ENCODE results near the gene DDX25.
"Not testable (repeated sequence)": the region's sequence is repeated elsewhere in the genome, so short reads cannot be mapped to it uniquely, and the experiment has no call there.

The DDX25 gene

DNA sequence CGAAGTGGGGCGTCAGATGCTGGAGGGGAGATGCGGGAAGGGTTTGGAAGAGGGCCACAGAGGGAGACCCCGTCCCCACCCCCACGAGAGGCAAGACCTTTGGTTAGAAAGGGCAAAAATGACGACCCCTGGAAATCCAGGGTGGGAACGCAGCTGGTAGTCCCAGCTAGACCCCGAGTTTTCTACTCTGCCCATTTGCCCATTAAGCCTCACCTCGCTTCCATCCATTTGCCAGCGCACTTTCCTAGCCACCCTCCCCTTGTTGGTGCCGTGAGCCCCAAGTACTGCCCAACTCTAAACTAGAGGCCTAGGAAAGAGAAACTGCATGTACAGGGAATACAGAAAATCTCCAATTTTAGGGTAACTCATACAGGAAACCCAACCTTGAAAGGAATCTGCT is 370 bp downstream of the DDX25 start:
- DNase-seq (ENCODE audit: low spot score), result no peak

DNA sequence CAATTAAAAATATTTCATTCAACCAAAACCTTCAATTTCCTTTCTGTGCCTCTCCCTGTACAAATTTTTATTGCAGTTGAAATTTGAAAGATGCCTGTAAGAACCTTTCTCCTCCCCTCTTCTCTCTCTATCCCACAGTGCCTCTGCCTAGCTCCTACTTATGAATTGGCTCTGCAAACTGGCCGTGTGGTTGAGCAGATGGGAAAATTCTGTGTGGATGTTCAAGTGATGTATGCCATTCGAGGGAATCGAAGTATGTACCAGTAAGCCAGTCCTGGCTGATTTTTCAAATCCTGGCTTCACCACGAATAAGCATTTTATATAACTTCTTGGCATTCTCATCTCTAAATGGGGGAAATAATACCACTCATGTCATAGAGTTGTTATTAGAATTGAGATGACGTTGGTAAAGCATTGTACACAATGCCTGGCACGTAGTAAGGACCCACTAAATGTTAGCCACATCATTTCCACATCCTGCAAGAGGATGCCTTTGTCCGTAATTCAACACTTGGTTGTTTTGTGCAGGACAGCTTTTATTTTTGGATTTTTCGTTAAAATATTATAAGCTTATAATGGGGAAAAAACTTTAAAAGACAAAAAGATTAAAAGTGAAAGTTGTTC is 6.0 kb downstream of the DDX25 start:
- peak; percentile 17 for DNase-seq (ENCODE audit: low spot score)

DNA sequence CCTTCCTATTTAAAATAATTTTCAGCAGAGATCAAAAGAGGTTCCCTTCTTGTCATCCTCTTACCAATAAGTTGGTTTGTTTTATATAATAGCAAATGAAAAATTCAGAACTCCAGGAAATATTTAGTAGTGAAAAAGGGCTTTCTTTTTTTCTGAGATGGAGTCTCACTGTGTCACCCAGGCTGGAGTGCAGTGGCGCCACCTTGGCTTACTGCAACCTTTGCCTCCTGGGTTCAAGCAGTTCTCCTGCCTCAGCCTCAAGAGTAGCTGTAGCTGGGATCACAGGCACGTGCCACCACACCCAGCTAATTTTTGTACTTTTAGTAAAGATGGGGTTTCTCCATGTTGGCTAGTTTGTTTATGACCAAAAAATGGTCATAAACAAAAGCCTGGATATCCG is 10.3 kb downstream of the DDX25 start:
- DNase-seq (ENCODE audit: low spot score), result not testable (repeated sequence)

- DNase-seq (ENCODE audit: low spot score), result no peak
Measured at GRCh38 chr11:125916683-125917347, 12.5 kb downstream of the DDX25 start.

DNA sequence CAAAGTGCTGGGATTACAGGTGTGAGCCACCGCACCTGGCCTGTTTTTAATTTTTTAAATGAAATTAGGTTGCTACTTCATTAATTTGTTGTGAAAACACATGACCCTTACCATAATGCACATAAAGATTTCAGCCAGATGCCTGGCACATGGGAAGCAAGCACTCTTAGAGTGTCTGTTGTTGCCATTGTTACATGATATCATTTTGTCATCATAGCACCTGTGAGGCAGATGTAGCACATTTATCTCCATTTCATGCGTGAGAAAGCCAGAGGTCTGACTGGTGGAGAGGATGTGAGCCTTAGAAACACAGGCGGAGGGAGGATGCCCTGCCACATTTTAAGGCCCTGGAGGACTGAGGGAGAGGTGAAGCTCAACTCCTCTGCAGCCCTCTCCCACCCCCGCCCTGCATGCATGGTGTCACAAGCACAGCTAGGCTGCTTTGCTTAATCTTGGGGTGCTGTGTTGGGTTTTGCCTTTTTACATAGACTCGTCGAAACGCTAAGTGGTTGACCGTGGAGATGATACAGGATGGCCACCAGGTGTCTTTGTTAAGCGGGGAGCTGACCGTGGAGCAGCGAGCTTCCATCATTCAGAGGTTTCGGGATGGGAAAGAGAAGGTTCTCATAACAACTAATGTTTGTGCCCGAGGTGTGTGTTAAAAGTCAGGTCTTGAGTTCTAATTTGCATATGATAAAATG is 14.0 kb downstream of the DDX25 start:
- no peak for DNase-seq (ENCODE audit: low spot score)

GRCh38 chr11:125921042-125921441 is 16.7 kb downstream of the DDX25 start:
- DNase-seq (ENCODE audit: low spot score), result no peak

- DNase-seq (ENCODE audit: low spot score), result no peak
Measured at GRCh38 chr11:125922156-125922555, 17.8 kb downstream of the DDX25 start.

GRCh38 chr11:125923012-125923579 is 18.8 kb downstream of the DDX25 start:
- DNase-seq (ENCODE audit: low spot score), result peak; percentile 70

GRCh38 chr11:125923633-125924032 is 19.3 kb downstream of the DDX25 start:
- no peak for DNase-seq (ENCODE audit: low spot score)

- DNase-seq (ENCODE audit: low spot score), result no peak
Measured at GRCh38 chr11:125924384-125925007, 20.2 kb downstream of the DDX25 start.

- no peak for DNase-seq (ENCODE audit: low spot score)
Measured at GRCh38 chr11:125925247-125925740, 21.0 kb downstream of the DDX25 start.

- DNase-seq (ENCODE audit: low spot score), result no peak
Measured at GRCh38 chr11:125925804-125926203, 21.5 kb downstream of the DDX25 start.

- no peak for DNase-seq (ENCODE audit: low spot score)
Measured at GRCh38 chr11:125926682-125927081, 22.4 kb downstream of the DDX25 start.

- DNase-seq (ENCODE audit: low spot score), result no peak
Measured at GRCh38 chr11:125929445-125930075, 25.3 kb downstream of the DDX25 start.

- no peak for DNase-seq (ENCODE audit: low spot score)
Measured at GRCh38 chr11:125930076-125930450, 25.8 kb downstream of the DDX25 start.

- DNase-seq (ENCODE audit: low spot score), result no peak
Measured at GRCh38 chr11:125931116-125931515, 26.8 kb downstream of the DDX25 start.

- DNase-seq (ENCODE audit: low spot score), result no peak
Measured at GRCh38 chr11:125931668-125932067, 27.4 kb downstream of the DDX25 start.

GRCh38 chr11:125932301-125932700 is 28.0 kb downstream of the DDX25 start:
- DNase-seq (ENCODE audit: low spot score), result no peak

DNA sequence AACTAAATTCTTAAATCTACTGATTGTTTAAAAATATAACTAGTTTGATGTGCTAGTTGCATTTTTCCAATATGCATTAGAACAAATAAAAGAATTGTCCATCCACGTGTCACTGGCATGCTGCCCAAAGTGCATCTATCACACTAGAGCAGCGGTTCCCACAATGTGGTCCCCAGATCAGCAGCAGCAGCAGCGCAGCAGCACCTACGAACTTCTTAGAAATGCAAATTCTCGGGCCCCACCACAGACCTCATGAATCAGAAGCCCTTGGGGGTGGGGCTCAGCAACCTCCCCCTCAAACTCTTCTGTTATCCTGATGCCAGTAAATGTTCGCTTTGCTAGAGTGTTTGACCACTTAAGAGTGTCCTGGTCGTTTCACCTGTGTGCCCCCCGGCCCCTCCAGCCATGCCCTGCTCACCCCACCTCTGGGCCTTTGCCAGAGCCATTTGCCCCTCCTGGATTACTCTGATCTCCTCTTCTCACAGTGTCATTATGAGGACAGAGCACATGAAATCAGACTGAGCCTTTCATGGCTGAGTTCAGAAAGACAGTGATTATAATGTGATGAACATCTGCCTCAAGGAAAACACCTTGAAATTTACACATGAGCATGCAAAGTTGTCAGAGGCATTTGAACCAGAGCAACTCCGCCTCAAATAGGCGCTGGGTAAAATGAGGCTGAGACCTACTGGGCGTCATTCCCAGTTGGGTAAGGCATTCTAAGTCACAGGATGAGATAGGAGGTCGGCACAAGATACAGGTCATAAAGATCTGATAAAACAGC is 28.9 kb downstream of the DDX25 start:
- no peak for DNase-seq (ENCODE audit: low spot score)

DNA sequence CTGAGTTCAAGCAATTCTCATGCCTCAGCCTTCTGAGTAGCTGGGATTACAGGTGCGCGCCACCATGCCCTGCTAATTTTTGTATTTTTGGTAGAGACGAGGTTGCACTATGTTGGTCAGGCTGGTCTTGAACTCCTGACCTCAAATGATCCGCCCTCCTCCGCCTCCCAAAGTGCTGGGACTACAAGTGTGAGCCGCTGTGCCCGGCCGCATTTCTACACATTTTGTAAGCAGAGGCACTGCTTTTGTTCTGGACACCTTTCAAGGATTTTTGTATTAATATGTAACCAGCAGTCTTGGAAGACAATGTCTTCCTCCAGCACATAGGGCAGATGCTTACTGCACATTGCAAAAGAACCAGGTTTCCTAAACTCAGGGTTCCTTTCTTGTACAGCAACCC is 30.2 kb downstream of the DDX25 start:
- no peak for DNase-seq (ENCODE audit: low spot score)

DNA sequence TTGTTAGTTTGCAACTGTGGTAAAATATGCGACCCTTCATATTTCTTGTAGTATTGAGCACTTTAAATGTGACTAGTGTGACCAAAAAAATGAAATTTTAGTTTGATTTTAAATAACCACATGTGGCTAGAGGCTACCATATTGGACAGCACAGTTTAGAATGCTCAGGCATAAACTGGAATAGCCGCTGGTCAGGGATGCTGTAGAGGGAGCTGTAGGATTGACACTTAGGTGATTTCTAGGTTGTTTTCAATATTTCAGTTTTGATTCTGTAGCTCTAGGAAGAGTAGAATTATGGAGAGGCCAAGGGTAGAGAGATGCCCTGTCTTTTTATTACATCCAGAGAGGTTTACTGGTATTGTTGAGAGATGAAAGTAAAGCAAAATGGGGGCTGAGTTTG is 30.7 kb downstream of the DDX25 start:
- DNase-seq (ENCODE audit: low spot score), result no peak
